CD8-positive, alpha-beta memory T cell (primary cell): ENCODE data around the gene TBCEL. TPM values are rescaled to one million over a fixed set of nuclear protein-coding genes. Genes with fewer than 3 reads are reported as not detected.

Source experiments
- CTCF ChIA-PET: fragments of 350-600 bp; sonication (Branson Sonifier 250); formaldehyde crosslinking; loops from one replicate; lab custom pipeline; 2021; ENCODE audit warnings: antibody characterized with exemption; lab: Charles Lee
- POLR2A ChIA-PET: fragments of 350-600 bp; sonication (Branson Sonifier 250); formaldehyde crosslinking; loops from one replicate; lab custom pipeline; 2021; ENCODE audit warnings: antibody characterized with exemption; lab: Charles Lee
- DNase-seq, 5 donors: peaks; one replicate each; pipeline versions ENCODE4 v3.0.0 to v3.0.0-alpha.2; 2020 to 2022; ENCODE audit warnings: mixed read lengths in 1 of 5
- H3K27ac ChIP-seq: one replicate; pipeline ENCODE4 v1.7.0; 2013; ENCODE audit warnings: low read depth, mild to moderate bottlenecking, low read length, moderate library complexity
- H3K27me3 ChIP-seq: 2 replicates; pipeline ENCODE4 v1.7.0; 2013; ENCODE audit warnings: low read length, mild to moderate bottlenecking; ENCODE audit not compliant: insufficient read depth, poor library complexity, severe bottlenecking
- H3K36me3 ChIP-seq: 2 replicates; pipeline ENCODE4 v1.7.0; 2013; ENCODE audit warnings: mild to moderate bottlenecking, low read length, moderate library complexity; ENCODE audit not compliant: insufficient read depth
- H3K4me1 ChIP-seq: 2 replicates; pipeline ENCODE4 v1.7.0; 2013; ENCODE audit warnings: mild to moderate bottlenecking, low read length, moderate library complexity; ENCODE audit not compliant: insufficient read depth
- H3K4me3 ChIP-seq: 2 replicates; pipeline ENCODE4 v1.7.0; 2013; ENCODE audit warnings: mild to moderate bottlenecking, low read length
- H3K9me3 ChIP-seq: 2 replicates; pipeline ENCODE4 v1.7.0; 2013; ENCODE audit warnings: mild to moderate bottlenecking, low read length
- H3K27ac Mint-ChIP-seq, 8 donors: one replicate each; pipeline ENCODE4 v1.8.0; 2020 to 2021; ENCODE audit warnings: mixed read lengths in 8 of 8, mild to moderate bottlenecking in 6 of 8, inconsistent platforms in 3 of 8, moderate library complexity in 3 of 8
- H3K27me3 Mint-ChIP-seq, 2 donors: one replicate each; pipeline ENCODE4 v1.8.0; 2020 to 2021; ENCODE audit warnings: mixed read lengths in 2 of 2, mild to moderate bottlenecking in 1 of 2, moderate library complexity in 1 of 2
- H3K36me3 Mint-ChIP-seq, 3 donors: one replicate each; pipeline ENCODE4 v1.8.0; 2020 to 2021; ENCODE audit warnings: mixed read lengths in 3 of 3, inconsistent platforms in 1 of 3, mild to moderate bottlenecking in 1 of 3
- H3K4me1 Mint-ChIP-seq, 3 donors: one replicate each; pipeline ENCODE4 v1.8.0; 2020 to 2021; ENCODE audit warnings: mixed read lengths in 3 of 3, inconsistent platforms in 1 of 3, mild to moderate bottlenecking in 1 of 3
- H3K4me3 Mint-ChIP-seq, 7 donors: one replicate each; pipeline ENCODE4 v1.8.0; 2020 to 2021; ENCODE audit warnings: mixed read lengths in 7 of 7, mild to moderate bottlenecking in 6 of 7, moderate library complexity in 4 of 7, inconsistent platforms in 2 of 7
- H3K9me3 Mint-ChIP-seq, 5 donors: one replicate each; pipeline ENCODE4 v1.8.0; 2020 to 2022; ENCODE audit warnings: mixed read lengths in 5 of 5, mild to moderate bottlenecking in 3 of 5, moderate library complexity in 2 of 5, inconsistent platforms in 1 of 5
- polyA plus RNA-seq: library from polyadenylated mRNA; unstranded; fragments of 300-500 nt; fragmentation: Illumina TruSeq; gene quantifications from one replicate; pipeline ENCODE4 v1.2.3, GENCODE V29; 2021
- total RNA-seq, 2 experiments: library from RNA; stranded (reverse); gene quantifications; one replicate each; pipeline ENCODE4 v1.2.3, GENCODE V29; 2021

TBCEL gene
- total and polyA plus RNA-seq, 3 experiments from 2014 or later: 2.6 to 13.2 (median 12.1) TPM

GRCh38 chr11:121041072-121041471 lies 17.2 kb downstream of the TBCEL start:
- no peaks in the 10 kb centered on the region for H3K4me1 ChIP-seq
- H3K27ac Mint-ChIP-seq: no peak overlapping the region
- ChIA-PET CTCF (interaction anchor here (0.8 kb wide), 1 partner anchor 12 kb away, joined by 3 read pairs; no protein-coding TSS in a partner anchor), POLR2A (no interaction called here)
- H3K36me3 Mint-ChIP-seq: peaks cover 9 to 14% (median 10%) of the 10 kb centered on the region in 3 donors
- H3K4me1 Mint-ChIP-seq: peaks cover 8 to 15% (median 9%) of the 10 kb centered on the region in 3 donors
- H3K4me3 ChIP-seq: no peak overlapping the region
- H3K9me3 ChIP-seq: no peaks in the 10 kb centered on the region
- H3K27me3 ChIP-seq: no peaks in the 10 kb centered on the region
- no peak overlapping the region for H3K27ac ChIP-seq
- H3K36me3 ChIP-seq: no peaks in the 10 kb centered on the region
- H3K9me3 Mint-ChIP-seq: no peaks in the 10 kb centered on the region
- no peak overlapping the region for H3K4me3 Mint-ChIP-seq
- no peak for DNase-seq
- H3K27me3 Mint-ChIP-seq: no peaks in the 10 kb centered on the region

- Histone ChIP-seq H3K36me3 (no peaks in the 10 kb centered on the region), H3K4me3 (no peak overlapping the region), H3K27me3 (no peaks in the 10 kb centered on the region), H3K27ac (no peak overlapping the region), H3K4me1 (no peaks in the 10 kb centered on the region), H3K9me3 (no peaks in the 10 kb centered on the region)
- no peak for DNase-seq
- H3K4me1 Mint-ChIP-seq: peaks cover 0 to 9% (median 2%) of the 10 kb centered on the region in 3 donors
- POLR2A ChIA-PET: no interaction called here
- H3K36me3 Mint-ChIP-seq: peaks cover 16 to 20% (median 19%) of the 10 kb centered on the region in 3 donors
- H3K27me3 Mint-ChIP-seq: no peaks in the 10 kb centered on the region
- CTCF ChIA-PET: no interaction called here
- H3K4me3 Mint-ChIP-seq: no peak overlapping the region
- H3K9me3 Mint-ChIP-seq: no peaks in the 10 kb centered on the region
- H3K27ac Mint-ChIP-seq: no peak overlapping the region
Measured at GRCh38 chr11:121042296-121042695, 18.4 kb downstream of the TBCEL start.

GRCh38 chr11:121047926-121048325 lies 24.0 kb downstream of the TBCEL start:
- ChIA-PET CTCF (interaction anchor here (1.5 kb wide), 1 partner anchor 19 kb away, joined by 5 read pairs; no protein-coding TSS in a partner anchor), POLR2A (no interaction called here)
- no peaks in the 10 kb centered on the region for H3K9me3 Mint-ChIP-seq

GRCh38 chr11:121048464-121049233 lies 24.7 kb downstream of the TBCEL start:
- no peak overlapping the region for H3K27ac ChIP-seq
- DNase-seq: no peak
- H3K4me3 ChIP-seq: no peak overlapping the region
- no peaks in the 10 kb centered on the region for H3K9me3 ChIP-seq
- no peak overlapping the region for H3K4me3 Mint-ChIP-seq
- CTCF ChIA-PET: interaction anchor here (1.5 kb wide), 1 partner anchor 18 kb away, joined by 5 read pairs; no protein-coding TSS in a partner anchor
- no peaks in the 10 kb centered on the region for H3K36me3 ChIP-seq
- H3K4me1 ChIP-seq: no peaks in the 10 kb centered on the region
- no peaks in the 10 kb centered on the region for H3K4me1 Mint-ChIP-seq
- no peaks in the 10 kb centered on the region for H3K27me3 Mint-ChIP-seq
- POLR2A ChIA-PET: no interaction called here
- no peak overlapping the region for H3K27ac Mint-ChIP-seq
- no peaks in the 10 kb centered on the region for H3K27me3 ChIP-seq
- peaks cover 19 to 59% (median 22%) of the 10 kb centered on the region in 3 donors for H3K36me3 Mint-ChIP-seq
- H3K9me3 Mint-ChIP-seq: no peaks in the 10 kb centered on the region

More at GRCh38 chr11:121047926-121048325, 24.0 kb downstream of the TBCEL start:
- Mint-ChIP-seq H3K4me3 (no peak overlapping the region), H3K4me1 (no peaks in the 10 kb centered on the region), H3K36me3 (peaks cover 15 to 52% (median 17%) of the 10 kb centered on the region in 3 donors), H3K27ac (no peak overlapping the region), H3K27me3 (no peaks in the 10 kb centered on the region)
- Histone ChIP-seq H3K4me3 (no peak overlapping the region), H3K27me3 (no peaks in the 10 kb centered on the region), H3K27ac (no peak overlapping the region), H3K9me3 (no peaks in the 10 kb centered on the region), H3K4me1 (no peaks in the 10 kb centered on the region), H3K36me3 (no peaks in the 10 kb centered on the region)
- no peak for DNase-seq

- CTCF ChIA-PET: interaction anchor here (1.0 kb wide), 1 partner anchor 13 kb away, joined by 3 read pairs; no protein-coding TSS in a partner anchor
- peaks cover 23 to 70% (median 30%) of the 10 kb centered on the region in 3 donors for H3K36me3 Mint-ChIP-seq
Measured at GRCh38 chr11:121053244-121053643, 29.3 kb downstream of the TBCEL start.

GRCh38 chr11:121054266-121054665 lies 30.4 kb downstream of the TBCEL start:
- Histone ChIP-seq H3K36me3 (peaks cover 10% of the 10 kb centered on the region), H3K27ac (no peak overlapping the region), H3K27me3 (no peaks in the 10 kb centered on the region), H3K4me1 (no peaks in the 10 kb centered on the region), H3K4me3 (no peak overlapping the region), H3K9me3 (no peaks in the 10 kb centered on the region)
- Mint-ChIP-seq H3K4me1 (peaks cover 0 to 10% (median 0%) of the 10 kb centered on the region in 3 donors), H3K9me3 (no peaks in the 10 kb centered on the region), H3K36me3 (peaks cover 21 to 70% (median 30%) of the 10 kb centered on the region in 3 donors), H3K4me3 (no peak overlapping the region), H3K27ac (no peak overlapping the region), H3K27me3 (no peaks in the 10 kb centered on the region)
- CTCF ChIA-PET: no interaction called here
- POLR2A ChIA-PET: no interaction called here
- no peak for DNase-seq

More at GRCh38 chr11:121053244-121053643, 29.3 kb downstream of the TBCEL start:
- Mint-ChIP-seq H3K4me1 (peaks cover 0 to 3% (median 0%) of the 10 kb centered on the region in 3 donors), H3K9me3 (no peaks in the 10 kb centered on the region), H3K4me3 (no peak overlapping the region), H3K27ac (no peak overlapping the region), H3K27me3 (no peaks in the 10 kb centered on the region)
- DNase-seq: no peak
- H3K27me3 ChIP-seq: no peaks in the 10 kb centered on the region
- no peak overlapping the region for H3K27ac ChIP-seq
- H3K4me1 ChIP-seq: no peaks in the 10 kb centered on the region
- POLR2A ChIA-PET: no interaction called here
- no peaks in the 10 kb centered on the region for H3K9me3 ChIP-seq
- H3K36me3 ChIP-seq: peaks cover 10% of the 10 kb centered on the region
- H3K4me3 ChIP-seq: no peak overlapping the region

- ChIA-PET POLR2A (no interaction called here), CTCF (no interaction called here)
- Mint-ChIP-seq H3K36me3 (peaks cover 21 to 69% (median 31%) of the 10 kb centered on the region in 3 donors), H3K4me1 (peaks cover 0 to 13% (median 0%) of the 10 kb centered on the region in 3 donors), H3K9me3 (no peaks in the 10 kb centered on the region), H3K27me3 (no peaks in the 10 kb centered on the region), H3K4me3 (no peak overlapping the region), H3K27ac (no peak overlapping the region)
- Histone ChIP-seq H3K4me1 (no peaks in the 10 kb centered on the region), H3K36me3 (peaks cover 10% of the 10 kb centered on the region), H3K27ac (no peak overlapping the region), H3K4me3 (no peak overlapping the region), H3K9me3 (no peaks in the 10 kb centered on the region), H3K27me3 (no peaks in the 10 kb centered on the region)
- no peak for DNase-seq
Measured at GRCh38 chr11:121055076-121055475, 31.2 kb downstream of the TBCEL start.

- no peaks in the 10 kb centered on the region for H3K27me3 Mint-ChIP-seq
- ChIA-PET CTCF (no interaction called here), POLR2A (no interaction called here)
- no peak for DNase-seq
- Histone ChIP-seq H3K9me3 (no peaks in the 10 kb centered on the region), H3K36me3 (peaks cover 10% of the 10 kb centered on the region), H3K4me1 (no peaks in the 10 kb centered on the region), H3K27ac (no peak overlapping the region), H3K27me3 (no peaks in the 10 kb centered on the region), H3K4me3 (no peak overlapping the region)
- H3K4me3 Mint-ChIP-seq: no peak overlapping the region
- H3K9me3 Mint-ChIP-seq: no peaks in the 10 kb centered on the region
- H3K27ac Mint-ChIP-seq: no peak overlapping the region
- H3K4me1 Mint-ChIP-seq: peaks cover 0 to 13% (median 0%) of the 10 kb centered on the region in 3 donors
- H3K36me3 Mint-ChIP-seq: peaks cover 22 to 73% (median 35%) of the 10 kb centered on the region in 3 donors
Measured at GRCh38 chr11:121057922-121058321, 34.0 kb downstream of the TBCEL start.
